Stimulated activated effector memory CD8-positive, alpha-beta T cell treated with anti-CD3 and anti-CD28 coated beads, Interleukin-12 subunit alpha, Interleukin-12 subunit beta, amount 100 ng/mL, for 72 hours (primary cell): ENCODE measurements around the gene ELAVL1.

Experiments used
- ATAC-seq: fragments of 150-1000 bp; cut with Tn5 transposase; 2 replicates; pipeline ENCODE4 v1.10.0; 2021
- DNase-seq, 2 donors: peaks; one replicate each; pipeline ENCODE4 v3.0.0; 2021 to 2022; ENCODE audit warnings: low spot score in 2 of 2
- H3K27ac Mint-ChIP-seq: one replicate; pipeline ENCODE4 v1.8.0; 2022; ENCODE audit warnings: mild to moderate bottlenecking, mixed read lengths
- H3K36me3 Mint-ChIP-seq: one replicate; pipeline ENCODE4 v1.8.0; 2022; ENCODE audit warnings: mild to moderate bottlenecking, mixed read lengths
- H3K4me1 Mint-ChIP-seq: one replicate; pipeline ENCODE4 v1.8.0; 2022; ENCODE audit warnings: mixed read lengths
- H3K4me3 Mint-ChIP-seq: one replicate; pipeline ENCODE4 v1.8.0; 2022; ENCODE audit warnings: mild to moderate bottlenecking, mixed read lengths
- H3K9me3 Mint-ChIP-seq: one replicate; pipeline ENCODE4 v1.8.0; 2022; ENCODE audit warnings: mixed read lengths

ELAVL1 gene

GRCh38 chr19:7997809-7998480 is 7.5 kb downstream of the ELAVL1 start:
- Mint-ChIP-seq H3K4me1 (peaks cover 72% of the 10 kb centered on the region), H3K27ac (peak overlapping the region; percentile 40), H3K9me3 (no peaks in the 10 kb centered on the region), H3K36me3 (peaks cover 62% of the 10 kb centered on the region), H3K4me3 (no peak overlapping the region)
- ATAC-seq (no peak), DNase-seq (no peak)

GRCh38 chr19:7996883-7997282 is 8.6 kb downstream of the ELAVL1 start:
- peaks cover 59% of the 10 kb centered on the region for H3K36me3 Mint-ChIP-seq
- H3K27ac Mint-ChIP-seq, result no peak overlapping the region
- H3K4me3 Mint-ChIP-seq, result no peak overlapping the region
- no peak for DNase-seq
- no peaks in the 10 kb centered on the region for H3K9me3 Mint-ChIP-seq
- ATAC-seq, result no peak
- H3K4me1 Mint-ChIP-seq, result peaks cover 61% of the 10 kb centered on the region

DNA sequence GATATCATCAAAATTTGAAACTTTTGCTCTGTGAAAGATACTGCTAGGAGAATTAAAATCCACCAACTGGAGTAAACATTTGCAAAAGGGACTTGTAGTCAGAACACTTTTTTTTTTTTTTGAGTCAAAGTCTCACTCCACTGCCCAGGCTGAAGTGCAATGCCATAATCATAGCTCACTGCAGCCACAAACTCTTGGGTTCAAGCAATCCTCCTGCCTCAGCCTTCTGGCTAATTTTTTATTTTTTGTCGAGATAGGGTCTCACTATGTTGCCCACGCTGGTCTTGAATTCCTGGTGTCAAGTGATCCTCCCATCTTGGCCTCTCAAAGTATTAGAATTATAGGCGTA is 9.7 kb downstream of the ELAVL1 start:
- peak overlapping the region; percentile 67 for H3K27ac Mint-ChIP-seq

GRCh38 chr19:7994928-7995809 is 10.3 kb downstream of the ELAVL1 start:
- Mint-ChIP-seq H3K4me3 (no peak overlapping the region), H3K36me3 (peaks cover 64% of the 10 kb centered on the region), H3K4me1 (peaks cover 46% of the 10 kb centered on the region), H3K9me3 (no peaks in the 10 kb centered on the region), H3K27ac (peak overlapping the region; percentile 67)
- ATAC-seq (no peak), DNase-seq (no peak)

More for the DNA sequence above, 9.7 kb downstream of the ELAVL1 start:
- no peak overlapping the region for H3K4me3 Mint-ChIP-seq
- no peak for DNase-seq
- peaks cover 60% of the 10 kb centered on the region for H3K36me3 Mint-ChIP-seq
- H3K4me1 Mint-ChIP-seq, result peaks cover 50% of the 10 kb centered on the region
- H3K9me3 Mint-ChIP-seq, result no peaks in the 10 kb centered on the region
- ATAC-seq, result no peak

- Mint-ChIP-seq H3K9me3 (no peaks in the 10 kb centered on the region), H3K4me3 (no peak overlapping the region), H3K27ac (peak overlapping the region; percentile 78), H3K4me1 (peaks cover 42% of the 10 kb centered on the region), H3K36me3 (peaks cover 64% of the 10 kb centered on the region)
- DNase-seq, result no peak
- no peak for ATAC-seq
Measured at GRCh38 chr19:7994114-7994513, 11.3 kb downstream of the ELAVL1 start.

DNA sequence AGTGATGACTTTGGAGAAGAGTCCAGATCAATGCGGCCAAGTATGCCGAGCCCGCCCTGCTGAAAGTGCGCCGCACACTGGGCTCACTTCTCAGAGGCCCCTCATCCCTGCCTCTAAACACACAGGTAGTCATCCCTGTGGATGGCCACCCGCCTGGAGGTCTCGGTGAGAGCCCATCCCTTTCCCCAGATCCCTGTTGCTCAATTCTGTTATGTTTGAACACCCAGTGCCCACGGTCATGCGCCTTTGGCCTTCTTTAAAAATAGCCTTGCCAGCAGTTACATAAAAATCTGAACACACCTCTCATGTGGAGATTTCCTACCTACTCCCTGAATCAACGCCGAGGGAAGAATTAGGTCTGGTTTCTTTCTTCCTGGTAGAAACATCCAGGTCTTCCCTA is 11.9 kb downstream of the ELAVL1 start:
- ATAC-seq (no peak), DNase-seq (no peak)
- H3K36me3 Mint-ChIP-seq, result peaks cover 67% of the 10 kb centered on the region
- peaks cover 45% of the 10 kb centered on the region for H3K4me1 Mint-ChIP-seq
- H3K4me3 Mint-ChIP-seq, result no peak overlapping the region
- H3K9me3 Mint-ChIP-seq, result no peaks in the 10 kb centered on the region
- peak overlapping the region; percentile 78 for H3K27ac Mint-ChIP-seq

DNA sequence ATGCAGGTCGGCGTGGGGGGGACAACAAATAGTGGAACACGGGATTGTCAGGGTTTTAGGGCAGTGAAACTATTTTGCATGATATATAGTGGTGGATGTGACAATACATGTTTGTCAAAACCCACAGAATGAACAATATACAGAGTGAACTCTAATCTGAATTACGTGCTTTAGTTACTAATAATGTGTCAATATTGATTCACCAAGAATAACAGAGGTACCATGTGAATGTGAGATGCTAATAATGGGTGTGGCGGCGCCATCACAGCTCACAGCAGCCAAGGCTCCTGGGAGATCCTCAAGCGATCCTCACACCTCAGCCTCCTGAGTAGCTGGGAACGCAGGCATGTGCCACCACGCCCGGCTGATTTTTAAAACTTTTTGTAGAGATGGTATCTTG is 12.9 kb downstream of the ELAVL1 start:
- H3K4me1 Mint-ChIP-seq, result peaks cover 48% of the 10 kb centered on the region
- no peak for ATAC-seq
- H3K4me3 Mint-ChIP-seq, result no peak overlapping the region
- H3K36me3 Mint-ChIP-seq, result peaks cover 69% of the 10 kb centered on the region
- no peak overlapping the region for H3K27ac Mint-ChIP-seq
- DNase-seq, result no peak
- no peaks in the 10 kb centered on the region for H3K9me3 Mint-ChIP-seq

GRCh38 chr19:7989071-7989575 is 16.3 kb downstream of the ELAVL1 start:
- no peaks in the 10 kb centered on the region for H3K9me3 Mint-ChIP-seq
- no peak overlapping the region for H3K4me3 Mint-ChIP-seq
- H3K36me3 Mint-ChIP-seq, result peaks cover 75% of the 10 kb centered on the region
- no peak for ATAC-seq
- peaks cover 39% of the 10 kb centered on the region for H3K4me1 Mint-ChIP-seq
- no peak overlapping the region for H3K27ac Mint-ChIP-seq
- DNase-seq, result no peak

DNA sequence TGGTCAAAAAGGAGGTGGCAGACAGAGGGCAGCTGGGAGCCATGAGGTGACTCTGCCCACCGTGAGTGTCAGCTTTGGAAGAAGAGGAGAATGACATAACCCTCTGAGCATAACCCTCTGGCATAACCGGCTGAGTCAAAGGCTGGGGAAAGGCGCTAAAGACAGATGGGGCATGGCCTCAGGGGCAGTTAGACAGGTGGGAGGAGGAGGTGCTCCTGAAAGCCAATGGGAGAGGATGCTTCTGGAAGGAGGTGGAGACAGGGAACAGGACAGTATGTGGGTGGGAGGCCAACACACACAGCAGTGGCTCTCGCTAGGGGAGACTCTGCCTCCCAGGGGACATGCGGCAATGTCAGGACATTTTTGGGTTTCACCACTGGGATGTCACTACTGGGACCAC is 17.1 kb downstream of the ELAVL1 start:
- H3K4me3 Mint-ChIP-seq, result no peak overlapping the region
- DNase-seq, result no peak
- H3K36me3 Mint-ChIP-seq, result peaks cover 78% of the 10 kb centered on the region
- peak overlapping the region; percentile 37 for H3K27ac Mint-ChIP-seq
- ATAC-seq, result no peak
- H3K9me3 Mint-ChIP-seq, result no peaks in the 10 kb centered on the region
- peaks cover 37% of the 10 kb centered on the region for H3K4me1 Mint-ChIP-seq

GRCh38 chr19:7987114-7987768 is 18.2 kb downstream of the ELAVL1 start:
- peak; percentile 19 for ATAC-seq
- Mint-ChIP-seq H3K36me3 (peaks cover 84% of the 10 kb centered on the region), H3K4me1 (peaks cover 37% of the 10 kb centered on the region), H3K27ac (peak overlapping the region; percentile 27), H3K9me3 (no peaks in the 10 kb centered on the region), H3K4me3 (no peak overlapping the region)
- DNase-seq, result no peak

DNA sequence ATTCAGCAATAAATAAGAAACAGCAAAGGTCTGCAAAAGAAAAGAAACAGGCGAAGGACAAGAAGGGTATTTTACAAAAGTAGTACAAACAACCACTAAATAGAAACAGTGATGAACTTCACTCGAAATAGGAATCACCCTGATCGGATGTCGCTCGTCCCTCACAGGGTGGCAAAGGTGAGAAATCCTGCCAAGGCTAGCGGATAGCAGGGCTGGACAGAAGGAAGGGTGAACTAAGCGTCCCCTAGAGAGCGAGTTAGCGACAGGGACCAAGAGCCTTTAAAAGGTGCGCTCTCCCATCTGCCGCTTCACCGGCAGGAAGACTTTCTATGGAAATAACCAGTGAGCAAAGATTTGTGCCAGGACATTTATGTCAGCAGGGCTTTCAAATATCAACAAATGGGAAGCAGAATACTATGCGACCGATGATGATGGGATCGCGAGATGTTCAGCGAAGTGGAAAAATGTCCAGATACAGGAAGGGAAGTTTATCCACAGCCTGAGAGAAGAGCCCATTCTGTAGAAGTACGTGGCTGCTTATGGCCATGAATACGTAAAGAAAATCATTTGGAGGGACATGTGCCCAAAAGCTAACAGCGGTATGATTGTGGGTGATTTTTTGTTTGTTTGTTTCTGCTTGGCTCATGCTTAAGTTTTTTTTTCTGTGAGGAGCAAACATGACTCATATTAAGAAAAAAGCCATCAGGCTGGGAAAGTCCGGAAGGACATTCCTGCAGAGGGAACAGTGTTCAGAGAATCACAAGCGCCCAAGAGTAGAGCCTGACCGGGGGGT is 18.9 kb downstream of the ELAVL1 start:
- no peak for ATAC-seq
- Mint-ChIP-seq H3K4me1 (peaks cover 37% of the 10 kb centered on the region), H3K9me3 (no peaks in the 10 kb centered on the region), H3K4me3 (no peak overlapping the region), H3K36me3 (peaks cover 81% of the 10 kb centered on the region), H3K27ac (no peak overlapping the region)
- DNase-seq, result no peak

GRCh38 chr19:7985481-7985911 is 19.9 kb downstream of the ELAVL1 start:
- Mint-ChIP-seq H3K4me1 (peaks cover 40% of the 10 kb centered on the region), H3K27ac (no peak overlapping the region), H3K9me3 (no peaks in the 10 kb centered on the region), H3K4me3 (no peak overlapping the region), H3K36me3 (peaks cover 71% of the 10 kb centered on the region)
- DNase-seq (no peak), ATAC-seq (no peak)

GRCh38 chr19:7983995-7984837 is 21.2 kb downstream of the ELAVL1 start:
- H3K4me1 Mint-ChIP-seq, result peaks cover 43% of the 10 kb centered on the region
- no peak overlapping the region for H3K4me3 Mint-ChIP-seq
- H3K36me3 Mint-ChIP-seq, result peaks cover 70% of the 10 kb centered on the region
- ATAC-seq (no peak), DNase-seq (no peak)
- H3K9me3 Mint-ChIP-seq, result no peaks in the 10 kb centered on the region
- H3K27ac Mint-ChIP-seq, result peak overlapping the region; percentile 52

DNA sequence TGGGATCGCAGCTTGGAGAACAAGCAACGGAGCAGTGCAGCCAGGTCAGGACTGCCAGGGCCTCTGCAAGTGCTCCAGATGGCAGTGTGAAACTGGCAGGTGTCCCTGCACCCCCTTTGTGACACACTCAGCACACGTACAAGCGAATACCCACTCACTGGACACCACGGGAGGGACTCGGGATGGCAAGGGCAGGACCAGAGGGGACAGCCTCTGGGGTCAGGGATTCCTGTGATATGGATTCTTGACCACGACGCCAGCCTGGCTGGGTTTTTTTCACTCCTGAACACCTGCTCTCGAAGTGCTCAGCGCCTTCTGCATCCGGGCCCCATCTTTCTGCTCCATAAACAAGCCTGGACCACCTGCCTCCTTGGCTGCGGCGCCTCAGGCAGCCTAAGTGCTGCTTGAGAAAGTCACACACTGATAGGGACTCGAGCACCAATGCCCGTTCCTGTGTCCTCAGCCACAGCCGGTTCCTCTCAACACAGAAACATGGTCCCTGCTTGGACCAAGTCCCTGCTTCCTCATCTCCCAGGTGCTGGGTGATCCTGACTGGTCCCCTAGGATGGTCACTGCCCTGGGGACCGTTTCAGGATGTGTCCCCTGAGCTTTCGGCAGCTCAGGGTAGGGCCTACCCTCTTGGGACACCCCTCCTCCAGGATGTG is 22.0 kb downstream of the ELAVL1 start:
- peaks cover 36% of the 10 kb centered on the region for H3K4me1 Mint-ChIP-seq
- no peaks in the 10 kb centered on the region for H3K9me3 Mint-ChIP-seq
- ATAC-seq (no peak), DNase-seq (no peak)
- H3K4me3 Mint-ChIP-seq, result no peak overlapping the region
- H3K36me3 Mint-ChIP-seq, result peaks cover 68% of the 10 kb centered on the region
- H3K27ac Mint-ChIP-seq, result no peak overlapping the region
